HCT116 (cell line): ENCODE data around the gene PYGB. TPM values are rescaled to one million over a fixed set of nuclear protein-coding genes. Genes with fewer than 3 reads are reported as not detected.

Experiments
- ATAC-seq: fragments of 200-7000 bp; cut with Tn5 transposase; 2 replicates; pipeline ENCODE4 v1.9.1; 2020; ENCODE audit warnings: mild to moderate bottlenecking, moderate library complexity
- BruUV-seq: library from RNA; stranded (reverse); fragments of 400-500 nt; replicated peaks from 2 replicates; lab custom pipeline; 2021; lab: Mats Ljungman, UMichigan
- CTCF ChIA-PET: fragments of 300-600 bp; sonication (Branson Sonifier 250); formaldehyde crosslinking; loops from one replicate; lab custom pipeline; 2021; ENCODE audit warnings: antibody characterized with exemption; lab: Charles Lee
- POLR2A ChIA-PET: fragments of 300-600, 350-600 bp; sonication (Branson Sonifier 250); formaldehyde crosslinking; loops from one replicate; lab custom pipeline; 2021; ENCODE audit warnings: antibody characterized with exemption; lab: Charles Lee
- RAD21 ChIA-PET, 2 experiments: fragments of 300-600 bp; sonication (Branson Sonifier 250); formaldehyde crosslinking; loops; one replicate each; lab custom pipeline; 2023; ENCODE audit warnings: low total read pairs in 2 of 2; ENCODE audit not compliant: uncharacterized antibody in 2 of 2, unreplicated experiment in 2 of 2, low non-redundant PET in 1 of 2; lab: Charles Lee
- DNase-seq: peaks from one replicate; pipeline ENCODE4 v3.0.0-alpha.2; 2010; ENCODE audit warnings: low read depth, low spot score
- H2AFZ ChIP-seq: fragments of 200-600 bp; shearing (Covaris generic), sonication (generic); 2 replicates; pipeline ENCODE4 v1.6.1; 2017; ENCODE audit warnings: low read depth, mixed run types, mixed read lengths, antibody characterized with exemption, low read length; ENCODE audit not compliant: poor library complexity, severe bottlenecking
- H3K27ac ChIP-seq: 2 replicates; pipeline ENCODE4 v1.5.1; 2012; ENCODE audit warnings: low read depth, low read length
- H3K27me3 ChIP-seq: fragments of 200-600 bp; sonication (generic); 2 replicates; pipeline ENCODE4 v1.6.1; 2016; ENCODE audit warnings: mixed run types, low read length, mixed read lengths; ENCODE audit not compliant: insufficient read depth
- H3K36me3 ChIP-seq, 2 experiments: fragments of 200-500 bp in 1 of 2; fragments of 200-600 bp in 1 of 2; sonication (Bioruptor generic) in 1 of 2; sonication (generic) in 1 of 2; 2 replicates each; pipeline versions ENCODE4 v1.5.1 to v1.6.1; 2014 to 2016; ENCODE audit warnings: low read length in 2 of 2, inconsistent platforms in 1 of 2, mixed read lengths in 1 of 2, mixed run types in 1 of 2; ENCODE audit not compliant: insufficient read depth in 2 of 2, control insufficient read depth in 1 of 2
- H3K4me1 ChIP-seq, 2 experiments: fragments of 200-600 bp in 1 of 2; sonication (generic) in 1 of 2; 2 replicates each; pipeline versions ENCODE4 v1.5.1 to v1.6.1; 2012 to 2017; ENCODE audit warnings: low read length in 2 of 2, inconsistent platforms in 1 of 2, mild to moderate bottlenecking in 1 of 2, mixed read lengths in 1 of 2, mixed run types in 1 of 2, moderate library complexity in 1 of 2; ENCODE audit not compliant: insufficient read depth in 2 of 2, control insufficient read depth in 1 of 2
- H3K4me2 ChIP-seq: fragments of 200-600 bp; sonication (generic); 2 replicates; pipeline ENCODE4 v1.6.1; 2017; ENCODE audit warnings: mixed run types, low read length, mixed read lengths
- H3K4me3 ChIP-seq, 2 experiments: fragments of 200-600 bp in 1 of 2; sonication (generic) in 1 of 2; replicated peaks in 1 of 2; 2 replicates each; pipeline ENCODE4 v1.5.1; 2011 to 2016; ENCODE audit warnings: low read length in 2 of 2, control low read depth in 1 of 2, low read depth in 1 of 2, mild to moderate bottlenecking in 1 of 2, mixed read lengths in 1 of 2, mixed run types in 1 of 2
- H3K79me2 ChIP-seq: fragments of 200-600 bp; sonication (generic); 2 replicates; pipeline ENCODE4 v1.6.1; 2017; ENCODE audit warnings: mild to moderate bottlenecking, mixed run types, low read length, moderate library complexity, mixed read lengths; ENCODE audit not compliant: insufficient read depth
- H3K9ac ChIP-seq: fragments of 200-600 bp; sonication (generic); 2 replicates; pipeline ENCODE4 v1.6.1; 2016; ENCODE audit warnings: low read length, mixed read lengths
- H3K9me2 ChIP-seq: fragments of 200-600 bp; sonication (generic), shearing (Covaris generic); 2 replicates; pipeline ENCODE4 v1.6.1; 2017; ENCODE audit warnings: mixed run types, mild to moderate bottlenecking, moderate library complexity; ENCODE audit not compliant: insufficient read depth
- H3K9me3 ChIP-seq, 2 experiments: fragments of 200-500 bp in 1 of 2; fragments of 200-600 bp in 1 of 2; sonication (Bioruptor generic) in 1 of 2; sonication (generic) in 1 of 2; 2 replicates each; pipeline ENCODE4 v1.6.1; 2014 to 2017; ENCODE audit warnings: low read length in 2 of 2, mixed read lengths in 2 of 2, inconsistent platforms in 1 of 2, low read depth in 1 of 2, mild to moderate bottlenecking in 1 of 2, mixed run types in 1 of 2, moderate library complexity in 1 of 2; ENCODE audit not compliant: control insufficient read depth in 1 of 2, insufficient read depth in 1 of 2
- H4K20me1 ChIP-seq: fragments of 200-600 bp; sonication (generic), shearing (Covaris generic); 2 replicates; pipeline ENCODE4 v1.6.1; 2017; ENCODE audit warnings: mixed run types, mild to moderate bottlenecking, moderate library complexity; ENCODE audit not compliant: insufficient read depth
- EGR1 ChIP-seq: IDR thresholded peaks from 2 replicates; pipeline ENCODE4 v1.6.1; 2012; ENCODE audit warnings: low read depth
- EZH2 ChIP-seq: fragments of 200-600 bp; sonication (generic); IDR thresholded peaks from 2 replicates; pipeline ENCODE4 v1.6.1; 2017; ENCODE audit warnings: antibody characterized with exemption, mixed run types
- POLR2A ChIP-seq: IDR thresholded peaks from 2 replicates; pipeline ENCODE4 v1.7.0; 2011; ENCODE audit warnings: borderline replicate concordance; ENCODE audit not compliant: insufficient read depth, insufficient read length; ENCODE audit errors: extremely low read depth
- POLR2AphosphoS5 ChIP-seq: IDR thresholded peaks from 2 replicates; pipeline ENCODE4 v1.6.1; 2011; ENCODE audit warnings: mild to moderate bottlenecking, low read depth, low read length, moderate library complexity
- RAD21 ChIP-seq: IDR thresholded peaks from 2 replicates; pipeline ENCODE4 v1.6.1; 2012; ENCODE audit warnings: low read depth, mild to moderate bottlenecking
- SP1 ChIP-seq: IDR thresholded peaks from 2 replicates; pipeline ENCODE4 v1.6.1; 2012; ENCODE audit warnings: low read depth
- SRF ChIP-seq: IDR thresholded peaks from 2 replicates; pipeline ENCODE4 v1.6.1; 2012; ENCODE audit warnings: low read depth
- intact Hi-C: fragments of 100-400 bp; cut with micrococcal nuclease; formaldehyde crosslinking; loops from 2 replicates; pipeline ENCODE4 v1.10.0; 2022
- total RNA-seq: library from RNA; stranded (reverse); gene quantifications from one replicate; pipeline ENCODE4 v1.2.1, GENCODE V29; 2021; ENCODE audit not compliant: unreplicated experiment
- TF ChIP-seq, protein P1 (sequence below): IDR thresholded peaks from 2 replicates; pipeline ENCODE4 v1.6.1; 2011; ENCODE audit warnings: mild to moderate bottlenecking, low read length, moderate library complexity; ENCODE audit not compliant: insufficient replicate concordance; ENCODE audit errors: extremely low read depth
- TF ChIP-seq, protein P2 (sequence below): IDR thresholded peaks from 2 replicates; pipeline ENCODE4 v1.6.1; 2012

The PYGB gene
- total RNA-seq, 1 experiment from 2014 or later: 87.8 TPM

GRCh38 chr20:25253606-25254275, 5.9 kb downstream of the PYGB start:
- no peaks in the 10 kb centered on the region for H3K9me2 ChIP-seq
- BruUV-seq: no TSS peak
- peaks cover 76% of the 10 kb centered on the region for H3K79me2 ChIP-seq
- no peak for ATAC-seq
- RAD21 ChIA-PET: no interaction called here
- H3K4me1 ChIP-seq: peaks cover 38 to 39% of the 10 kb centered on the region in 2 experiments
- H3K9ac ChIP-seq: no peak overlapping the region
- no peak overlapping the region for H3K4me3 ChIP-seq
- no peaks in the 10 kb centered on the region for H3K9me3 ChIP-seq
- H4K20me1 ChIP-seq: no peaks in the 10 kb centered on the region
- CTCF ChIA-PET: no interaction called here
- TF ChIP-seq EGR1: no peak
- peak overlapping the region; percentile 23; the same call in 1 of the 2 replicates for H3K27ac ChIP-seq
- intact Hi-C loops: loop anchor here (2.0 to 10.0 kb wide), 2 partner anchors 51 to 261 kb away; partner anchors contain the start of gene APMAP
- no peak overlapping the region for H2AFZ ChIP-seq
- 0 out of 2 replicates have a peak overlapping the region, but pooled peaks have one; percentile 56 for H3K4me2 ChIP-seq
- no peaks in the 10 kb centered on the region for H3K27me3 ChIP-seq
- no peaks in the 10 kb centered on the region; a peak in 1 of 4 replicates for H3K36me3 ChIP-seq
- POLR2A ChIA-PET: interaction anchor here (0.7 to 1.5 kb wide), 4 partner anchors 26 to 550 kb away, joined by 3 to 5 read pairs (median 3); no protein-coding TSS in a partner anchor
- no peak for DNase-seq

DNA sequence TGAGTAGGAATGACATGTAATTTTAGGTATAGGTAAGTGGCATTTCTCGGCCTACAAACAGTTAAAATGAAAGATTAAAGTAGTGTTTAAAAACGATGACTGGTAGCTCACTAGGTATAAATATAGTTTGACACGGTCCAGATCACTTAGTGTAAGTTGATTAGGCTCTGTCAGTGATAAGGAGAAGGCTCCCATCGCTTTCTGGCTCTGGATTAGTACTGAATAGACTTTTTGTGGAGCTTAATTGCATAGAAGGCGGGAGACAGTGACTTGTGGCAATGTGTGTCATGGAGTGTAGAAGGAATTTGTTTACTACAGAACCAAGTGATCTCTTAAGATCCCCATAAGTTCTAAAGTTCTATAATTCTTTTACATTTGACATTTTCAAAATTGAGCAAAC, 6.7 kb downstream of the PYGB start:
- H2AFZ ChIP-seq: no peak overlapping the region
- RAD21 ChIA-PET: no interaction called here
- TF ChIP-seq, protein P1, sequence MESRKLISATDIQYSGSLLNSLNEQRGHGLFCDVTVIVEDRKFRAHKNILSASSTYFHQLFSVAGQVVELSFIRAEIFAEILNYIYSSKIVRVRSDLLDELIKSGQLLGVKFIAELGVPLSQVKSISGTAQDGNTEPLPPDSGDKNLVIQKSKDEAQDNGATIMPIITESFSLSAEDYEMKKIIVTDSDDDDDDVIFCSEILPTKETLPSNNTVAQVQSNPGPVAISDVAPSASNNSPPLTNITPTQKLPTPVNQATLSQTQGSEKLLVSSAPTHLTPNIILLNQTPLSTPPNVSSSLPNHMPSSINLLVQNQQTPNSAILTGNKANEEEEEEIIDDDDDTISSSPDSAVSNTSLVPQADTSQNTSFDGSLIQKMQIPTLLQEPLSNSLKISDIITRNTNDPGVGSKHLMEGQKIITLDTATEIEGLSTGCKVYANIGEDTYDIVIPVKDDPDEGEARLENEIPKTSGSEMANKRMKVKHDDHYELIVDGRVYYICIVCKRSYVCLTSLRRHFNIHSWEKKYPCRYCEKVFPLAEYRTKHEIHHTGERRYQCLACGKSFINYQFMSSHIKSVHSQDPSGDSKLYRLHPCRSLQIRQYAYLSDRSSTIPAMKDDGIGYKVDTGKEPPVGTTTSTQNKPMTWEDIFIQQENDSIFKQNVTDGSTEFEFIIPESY: no peak
- TF ChIP-seq RAD21: no peak
- TF ChIP-seq POLR2AphosphoS5: no peak
- no peak for TF ChIP-seq SP1
- TF ChIP-seq POLR2A: no peak
- TF ChIP-seq EZH2: no peak
- TF ChIP-seq SRF: no peak
- TF ChIP-seq, protein P2, sequence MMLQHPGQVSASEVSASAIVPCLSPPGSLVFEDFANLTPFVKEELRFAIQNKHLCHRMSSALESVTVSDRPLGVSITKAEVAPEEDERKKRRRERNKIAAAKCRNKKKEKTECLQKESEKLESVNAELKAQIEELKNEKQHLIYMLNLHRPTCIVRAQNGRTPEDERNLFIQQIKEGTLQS: no peak
- CTCF ChIA-PET: no interaction called here
- peaks cover 30 to 33% of the 10 kb centered on the region in 2 experiments for H3K4me1 ChIP-seq
- DNase-seq (no peak), ATAC-seq (no peak)
- no peak overlapping the region for H3K27ac ChIP-seq
- no peak overlapping the region for H3K9ac ChIP-seq
- no TSS peak for BruUV-seq
- no peaks in the 10 kb centered on the region for H3K9me3 ChIP-seq
- H3K4me2 ChIP-seq: no peak overlapping the region
- no peaks in the 10 kb centered on the region for H3K9me2 ChIP-seq
- H3K36me3 ChIP-seq: peaks cover 0 to 4% of the 10 kb centered on the region in 2 experiments; a peak in 1 of 4 replicates
- H3K79me2 ChIP-seq: peaks cover 72% of the 10 kb centered on the region
- no peaks in the 10 kb centered on the region for H4K20me1 ChIP-seq
- no peak overlapping the region for H3K4me3 ChIP-seq
- no peaks in the 10 kb centered on the region for H3K27me3 ChIP-seq
- POLR2A ChIA-PET: interaction anchor here (0.8 kb wide), 2 partner anchors 27 to 316 kb away, joined by 3 read pairs; no protein-coding TSS in a partner anchor
- intact Hi-C loops: loop anchor here (10.0 kb wide), 1 partner anchor 50 kb away; no protein-coding TSS in a partner anchor
